ENCODE results near the gene MYRIP.
"Not testable (repeated sequence)": the region's sequence is repeated elsewhere in the genome, so short reads cannot be mapped to it uniquely, and the experiment has no call there.

DNA sequence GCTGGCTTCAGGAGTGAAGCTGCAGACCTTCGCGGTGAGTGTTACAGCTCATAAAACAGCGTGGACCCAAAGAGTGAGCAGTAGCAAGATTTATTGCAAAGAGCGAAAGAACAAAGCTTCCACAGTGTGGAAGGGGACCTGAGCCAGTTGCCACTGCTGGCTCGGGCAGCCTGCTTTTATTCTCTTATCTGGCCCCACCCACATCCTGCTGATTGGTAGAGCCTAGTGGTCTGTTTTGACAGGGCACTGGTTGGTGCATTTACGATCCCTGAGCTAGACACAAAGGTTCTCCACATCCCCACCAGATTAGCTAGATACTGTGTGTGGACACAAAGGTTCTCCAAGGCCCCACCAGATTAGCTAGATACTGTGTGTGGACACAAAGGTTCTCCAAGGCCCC lies 267.7 kb downstream of the MYRIP start:
- TF ChIP-seq, protein P1, sequence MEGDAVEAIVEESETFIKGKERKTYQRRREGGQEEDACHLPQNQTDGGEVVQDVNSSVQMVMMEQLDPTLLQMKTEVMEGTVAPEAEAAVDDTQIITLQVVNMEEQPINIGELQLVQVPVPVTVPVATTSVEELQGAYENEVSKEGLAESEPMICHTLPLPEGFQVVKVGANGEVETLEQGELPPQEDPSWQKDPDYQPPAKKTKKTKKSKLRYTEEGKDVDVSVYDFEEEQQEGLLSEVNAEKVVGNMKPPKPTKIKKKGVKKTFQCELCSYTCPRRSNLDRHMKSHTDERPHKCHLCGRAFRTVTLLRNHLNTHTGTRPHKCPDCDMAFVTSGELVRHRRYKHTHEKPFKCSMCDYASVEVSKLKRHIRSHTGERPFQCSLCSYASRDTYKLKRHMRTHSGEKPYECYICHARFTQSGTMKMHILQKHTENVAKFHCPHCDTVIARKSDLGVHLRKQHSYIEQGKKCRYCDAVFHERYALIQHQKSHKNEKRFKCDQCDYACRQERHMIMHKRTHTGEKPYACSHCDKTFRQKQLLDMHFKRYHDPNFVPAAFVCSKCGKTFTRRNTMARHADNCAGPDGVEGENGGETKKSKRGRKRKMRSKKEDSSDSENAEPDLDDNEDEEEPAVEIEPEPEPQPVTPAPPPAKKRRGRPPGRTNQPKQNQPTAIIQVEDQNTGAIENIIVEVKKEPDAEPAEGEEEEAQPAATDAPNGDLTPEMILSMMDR (IDR thresholded peaks at IDR 0.05; ENCODE audit: low read length) = not testable (repeated sequence)
- TF ChIP-seq EZH2 (IDR thresholded peaks at IDR 0.05; ENCODE audit: borderline replicate concordance, low read length) = not testable (repeated sequence)

Data from OCI-LY1 (cell line).